NCI-H345 (cell line): ENCODE measurements around the gene OSM.

Experiments used
- DNase-seq: peaks from one replicate; lab custom pipeline; 2025; lab: John Stamatoyannopoulos, UW

OSM gene

DNA sequence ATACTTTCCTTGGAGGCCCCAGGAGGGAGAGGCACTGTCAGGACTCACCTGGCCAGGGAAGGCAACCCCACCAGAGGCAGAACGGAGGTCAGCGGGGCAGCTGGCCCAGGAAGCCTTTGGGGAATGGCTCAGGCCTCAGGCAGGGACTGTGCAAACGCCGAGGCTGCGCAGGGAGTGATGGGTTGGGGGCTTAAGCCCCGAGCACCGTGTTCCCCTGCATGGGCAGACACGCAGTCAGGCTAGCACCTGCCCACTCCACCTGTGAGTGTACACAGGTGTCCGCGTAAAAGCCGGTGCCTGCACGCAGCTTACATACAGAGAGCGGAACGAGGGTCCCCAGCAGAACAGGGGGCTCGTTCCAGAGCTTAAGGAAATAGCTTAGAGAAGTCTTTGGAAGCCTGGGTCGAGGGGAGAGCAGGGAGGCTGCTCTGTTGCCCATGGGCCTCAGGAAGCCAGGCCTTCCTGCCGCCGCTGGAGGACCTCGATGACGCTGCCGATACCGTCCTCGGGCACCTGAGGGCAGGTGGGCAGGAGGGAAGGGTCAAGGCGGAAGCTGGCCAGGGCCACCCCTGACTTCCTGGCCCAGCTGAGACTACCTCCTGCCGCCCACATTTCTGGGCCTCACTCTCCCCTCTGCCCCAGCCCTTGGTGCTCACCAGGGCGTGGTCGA lies 18.7 kb upstream of the OSM start:
- no peak for DNase-seq

DNA sequence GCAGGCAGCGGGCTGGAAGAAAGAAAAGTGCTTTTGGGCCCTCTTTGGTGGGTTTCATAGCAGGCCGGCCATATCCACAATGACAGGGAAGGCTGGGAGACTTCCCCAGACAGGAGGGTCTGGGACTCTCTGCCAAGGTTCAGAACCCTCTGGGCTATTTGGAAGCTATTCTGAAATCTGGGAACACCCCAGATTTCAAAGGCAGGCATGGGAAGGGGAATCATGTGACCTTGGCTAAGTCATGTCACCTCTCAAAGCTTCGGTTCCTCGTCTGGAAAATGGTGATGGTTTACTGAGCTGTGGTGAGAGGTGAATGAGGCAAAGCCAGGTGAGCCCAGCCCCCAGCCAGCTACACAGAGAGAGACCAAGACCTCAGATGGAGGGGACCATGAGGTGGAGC lies 18.0 kb upstream of the OSM start:
- DNase-seq = no peak

DNA sequence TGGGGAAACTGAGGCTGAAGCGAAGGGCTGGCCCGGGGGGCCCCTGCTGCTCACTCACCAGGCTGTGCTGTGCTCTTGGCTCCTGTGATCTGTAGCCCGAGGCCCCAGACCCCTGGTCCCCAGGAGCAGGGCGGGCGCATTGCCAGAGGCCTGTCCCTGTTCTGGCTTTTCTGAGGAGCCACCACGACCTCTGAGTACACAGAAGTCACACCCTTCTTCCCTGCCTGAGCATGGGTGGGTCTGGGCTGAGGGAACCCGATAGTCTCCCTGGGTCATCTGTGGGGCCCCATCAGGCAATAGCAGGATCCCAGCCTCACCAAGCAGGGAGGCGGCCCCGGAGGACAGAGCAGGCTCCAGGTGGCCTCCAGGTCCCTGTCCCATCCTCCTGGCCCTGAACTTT lies 17.5 kb upstream of the OSM start:
- no peak for DNase-seq

- no peak for DNase-seq
These were observed 16.7 kb upstream of the OSM start for GRCh38 chr22:30283342-30283741.

DNA sequence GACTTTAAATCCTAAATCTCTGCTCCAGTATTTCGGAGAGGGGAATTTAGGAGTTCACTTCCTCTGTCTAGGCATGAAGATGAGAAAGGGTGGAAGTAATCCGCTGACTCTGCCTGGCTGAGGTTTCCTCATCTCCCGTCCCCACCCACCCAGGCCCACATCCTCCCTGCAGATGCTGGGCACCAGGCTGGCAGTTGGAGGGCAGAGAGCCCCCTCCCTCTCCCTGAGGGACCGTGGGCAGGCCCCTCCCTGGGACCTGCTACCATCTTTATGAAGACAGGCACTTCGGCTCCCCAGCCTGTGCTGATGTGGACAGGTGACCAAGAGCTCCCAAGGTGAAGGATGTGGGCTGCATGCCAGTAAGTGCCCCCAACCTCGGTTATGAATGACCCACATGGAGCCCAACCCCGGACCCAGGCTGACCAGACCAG lies 16.0 kb upstream of the OSM start:
- DNase-seq = no peak

GRCh38 chr22:30280505-30280904 lies 13.9 kb upstream of the OSM start:
- DNase-seq = no peak

DNA sequence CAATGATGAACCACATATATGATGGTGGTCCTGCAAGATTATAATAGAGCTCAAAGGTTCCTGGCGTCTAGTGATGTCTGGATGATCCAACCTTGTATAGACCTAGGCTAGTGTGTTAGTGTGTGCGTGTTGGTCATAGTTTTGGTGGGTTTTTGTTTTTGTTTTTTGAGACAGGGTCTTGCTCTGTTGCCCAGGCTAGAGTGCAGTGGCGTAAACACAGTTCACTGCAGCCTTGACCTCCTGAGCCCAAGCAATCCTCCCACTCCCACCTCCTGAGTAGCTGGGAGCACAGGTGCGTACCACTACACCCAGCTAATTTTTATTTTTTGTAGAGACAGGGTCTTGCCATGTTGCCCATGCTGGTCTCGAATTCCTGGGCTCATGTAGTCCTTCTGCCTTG lies 13.3 kb upstream of the OSM start:
- no peak for DNase-seq

- no peak for DNase-seq
These were observed 12.6 kb upstream of the OSM start for GRCh38 chr22:30279046-30279788.

DNA sequence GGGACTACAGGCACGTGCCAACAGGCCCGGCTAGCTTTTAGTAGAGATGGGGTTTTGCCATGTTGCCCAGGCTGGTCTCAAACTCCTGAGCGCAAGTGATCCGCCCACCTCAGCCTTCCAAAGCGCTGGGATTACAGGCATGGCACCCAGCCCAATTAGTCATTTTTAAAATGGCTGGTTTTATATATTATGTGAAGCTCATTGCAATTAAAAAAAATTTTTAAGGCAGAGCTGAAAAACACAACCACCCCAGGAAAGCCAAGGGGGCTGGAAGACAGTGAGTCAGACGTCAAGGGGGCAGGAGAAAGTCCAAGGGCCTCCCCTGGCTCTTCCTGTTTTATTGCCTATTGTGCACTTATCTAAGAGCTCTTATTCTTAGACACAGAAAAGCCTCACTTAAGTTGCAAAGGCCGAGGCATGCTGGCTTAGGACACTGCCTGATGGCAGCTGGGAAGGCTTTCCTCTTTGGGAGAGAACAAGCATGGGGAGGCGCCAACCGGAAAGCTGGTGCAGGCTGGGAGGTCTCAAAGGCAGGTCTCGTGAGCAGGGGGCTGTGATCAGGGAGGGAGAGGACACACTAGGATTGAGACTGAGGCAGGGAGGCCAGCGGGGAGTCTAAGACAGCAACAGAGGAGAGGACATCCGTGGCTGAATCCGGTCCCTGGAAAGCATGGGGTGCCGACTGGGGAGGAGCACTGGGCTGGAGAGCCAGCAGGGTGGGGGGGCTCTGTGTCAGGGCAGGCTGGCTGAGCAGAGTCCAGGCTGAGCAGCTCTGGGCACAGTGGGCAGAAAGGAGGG lies 11.1 kb upstream of the OSM start:
- no peak for DNase-seq

GRCh38 chr22:30276039-30276438 lies 9.4 kb upstream of the OSM start:
- no peak for DNase-seq

DNA sequence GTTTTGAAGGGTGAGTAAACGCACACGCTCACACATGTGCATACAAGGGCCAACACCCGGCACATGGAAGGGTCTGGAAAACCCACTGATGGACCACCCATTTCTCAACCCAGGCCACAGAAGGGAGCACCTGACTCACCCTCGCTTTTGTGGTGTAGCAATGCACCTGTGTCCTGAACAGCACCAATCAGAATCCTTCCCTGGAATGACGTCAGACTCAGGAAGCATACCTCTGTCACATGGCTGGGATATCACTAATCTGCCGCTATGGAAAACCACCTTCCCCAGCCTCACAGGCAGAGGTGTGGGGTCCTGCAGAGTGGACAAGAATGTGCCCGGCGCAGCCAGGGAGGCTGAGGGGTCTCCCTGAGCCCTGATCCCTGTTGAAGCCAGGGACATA lies 9.0 kb upstream of the OSM start:
- no peak for DNase-seq

DNA sequence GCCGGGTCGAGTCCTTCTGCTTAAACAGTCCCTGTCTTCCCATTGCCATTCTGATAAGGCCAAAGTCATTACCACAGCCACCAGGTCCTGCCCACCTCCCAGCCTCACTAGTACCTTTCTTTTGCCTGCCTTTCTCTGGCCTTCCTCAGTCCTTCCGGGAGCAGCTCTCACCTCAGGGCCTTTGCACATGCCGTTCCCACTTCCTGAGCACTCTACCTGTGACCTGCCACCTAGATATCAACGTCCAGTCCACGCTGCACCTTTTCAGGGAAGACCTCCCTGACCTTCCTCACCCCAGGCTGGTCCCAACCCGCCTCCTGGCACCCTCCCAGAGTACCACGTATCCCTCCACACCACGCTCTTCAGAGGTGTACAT lies 7.8 kb upstream of the OSM start:
- no peak for DNase-seq

DNA sequence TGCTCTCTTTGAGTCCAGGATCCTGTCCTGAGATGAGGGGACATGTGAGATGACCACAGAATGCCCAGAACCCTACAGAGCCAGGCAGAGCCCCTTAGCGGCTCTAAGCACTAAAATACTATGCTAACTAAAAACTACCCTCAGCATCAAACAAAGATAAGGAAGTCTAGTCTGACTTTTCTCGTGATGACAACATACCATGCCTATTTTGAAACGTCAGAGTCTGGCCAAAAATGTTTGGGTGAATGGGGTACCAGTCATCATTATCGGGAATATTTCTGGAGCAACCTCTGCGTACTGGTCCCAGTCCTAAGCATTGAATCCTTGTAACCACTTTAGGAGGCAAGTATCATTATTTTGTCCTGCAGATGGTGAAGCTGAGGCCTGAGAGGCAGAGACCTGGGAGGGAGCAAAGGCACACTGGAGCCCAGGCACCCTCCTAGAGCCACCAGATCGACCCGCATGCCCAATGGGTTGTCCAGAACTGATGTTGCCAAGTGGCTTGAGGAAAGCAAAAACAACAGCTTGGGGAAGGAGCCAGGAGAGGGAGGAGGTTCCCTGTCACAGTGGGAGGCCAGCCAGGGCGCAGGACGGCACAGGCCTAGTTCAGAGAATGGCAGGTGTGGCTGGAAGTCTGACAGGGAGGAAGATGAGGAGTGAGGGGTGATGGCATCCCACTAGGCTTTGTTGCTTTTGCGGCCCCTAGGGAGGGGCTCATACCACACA lies 7.2 kb upstream of the OSM start:
- no peak for DNase-seq

GRCh38 chr22:30272781-30273601 lies 6.3 kb upstream of the OSM start:
- no peak for DNase-seq

DNA sequence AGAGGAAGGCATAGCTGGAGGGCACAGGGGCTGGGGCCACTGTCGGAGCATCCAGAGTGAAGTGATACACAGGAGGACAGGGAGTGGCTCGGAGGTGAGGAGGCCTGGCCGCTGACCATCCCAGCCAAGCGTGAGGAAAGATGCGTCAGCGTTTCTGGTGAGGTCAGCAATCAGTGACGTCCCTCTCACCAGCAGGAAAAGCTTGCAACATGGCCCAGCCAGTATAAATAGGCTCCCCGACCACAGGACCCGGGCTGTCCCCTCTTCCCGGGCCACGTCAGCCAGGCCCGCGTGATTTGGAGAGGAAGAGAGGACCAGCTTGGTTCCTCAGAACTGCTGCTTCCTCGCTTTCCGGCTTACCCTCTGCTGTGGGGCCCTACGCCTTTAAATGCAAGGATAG lies 4.2 kb upstream of the OSM start:
- no peak for DNase-seq

DNA sequence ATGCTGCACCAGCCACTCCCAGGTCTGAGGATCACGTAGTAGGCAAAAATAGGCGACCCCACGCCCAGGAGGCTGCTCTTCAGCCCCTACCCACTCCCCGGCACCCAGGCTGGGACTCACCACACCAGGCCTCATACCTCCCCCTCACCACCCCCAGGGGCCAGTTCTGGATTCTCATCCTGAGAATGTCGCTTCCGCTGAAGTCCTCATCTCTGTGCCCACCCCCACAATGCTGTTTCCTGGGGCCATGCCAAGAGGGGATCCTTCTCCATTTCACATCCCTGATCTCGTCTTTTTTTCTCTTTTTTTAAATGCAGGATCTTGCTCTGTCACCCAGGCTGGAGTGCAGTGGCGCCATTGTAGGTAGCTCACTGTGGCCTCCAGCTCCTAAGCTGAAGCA lies 1.7 kb upstream of the OSM start:
- no peak for DNase-seq

DNA sequence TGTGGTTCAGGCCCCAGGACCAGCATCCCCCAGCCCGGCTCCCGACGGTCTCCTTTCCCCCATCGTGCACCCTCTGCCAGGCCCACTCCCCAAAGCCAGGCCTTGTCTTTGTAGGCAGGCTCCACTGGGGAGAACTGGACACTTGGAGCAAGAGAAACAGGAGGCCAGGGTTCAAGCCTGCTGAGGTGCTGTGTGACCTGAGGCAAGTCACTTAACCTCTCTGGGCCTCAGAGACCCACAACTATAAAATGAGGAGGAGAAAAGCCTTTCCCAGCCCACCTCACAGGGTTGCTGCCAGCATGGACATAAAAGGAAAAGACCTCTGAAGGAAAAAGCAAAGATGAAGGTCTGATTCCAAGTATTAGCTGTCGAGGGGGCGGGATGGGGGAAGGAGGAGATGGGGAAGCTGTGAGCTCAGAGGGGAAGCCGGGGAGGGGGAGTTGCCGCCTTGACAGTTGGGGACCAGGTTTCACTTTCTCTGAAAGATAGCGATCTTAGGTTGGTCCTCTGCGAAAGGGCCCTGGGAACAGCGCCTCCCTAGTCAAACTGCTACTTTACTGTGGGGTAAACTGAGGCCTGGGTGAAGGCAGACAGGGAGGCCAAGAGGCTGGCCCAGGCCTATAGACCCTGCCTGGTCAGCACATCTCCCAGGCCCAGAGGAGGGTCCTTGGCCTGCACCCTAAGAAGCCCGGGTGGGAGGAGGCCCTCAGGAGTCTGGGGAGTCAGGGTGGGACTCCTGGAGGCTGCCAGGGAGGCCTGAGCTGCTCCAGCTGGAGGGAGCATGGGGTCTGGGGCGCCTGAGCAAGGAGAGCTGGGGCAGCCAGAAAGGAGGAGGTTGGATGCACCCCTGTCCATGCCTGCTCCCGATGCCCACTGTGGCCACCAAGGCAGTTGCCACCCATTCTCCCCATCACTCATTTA lies 991 bp upstream of the OSM start:
- DNase-seq = no peak

DNA sequence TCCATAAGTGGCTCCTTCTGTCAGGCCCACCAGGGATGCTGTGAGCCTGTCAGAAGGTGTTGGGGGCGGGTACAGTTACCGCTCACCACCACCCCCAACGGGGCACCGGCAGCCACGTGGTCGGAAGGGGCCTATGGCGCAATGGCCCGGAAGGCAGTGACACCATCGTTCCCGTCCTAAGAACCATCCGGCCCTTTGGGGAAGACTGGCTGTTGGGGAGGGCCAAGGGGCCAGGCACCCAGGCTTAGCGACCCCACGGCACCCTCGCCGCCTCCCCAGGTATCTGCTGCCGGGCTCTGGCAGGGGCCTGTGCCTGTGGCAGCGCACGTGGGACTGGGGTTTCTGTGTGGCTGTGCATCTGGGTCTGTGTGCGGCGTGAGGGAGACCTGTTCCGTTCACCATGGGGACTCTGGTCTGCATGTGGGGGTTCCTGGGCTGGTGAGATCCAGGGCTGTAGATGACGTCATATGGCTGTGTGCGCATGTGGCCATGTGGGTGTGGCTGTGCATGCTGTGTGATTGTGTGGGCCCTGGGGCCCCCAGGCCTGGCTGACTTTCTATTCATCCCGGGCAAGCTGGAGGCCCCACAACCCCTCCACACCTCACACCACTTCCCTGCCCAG lies 717 bp downstream of the OSM start:
- no peak for DNase-seq

DNA sequence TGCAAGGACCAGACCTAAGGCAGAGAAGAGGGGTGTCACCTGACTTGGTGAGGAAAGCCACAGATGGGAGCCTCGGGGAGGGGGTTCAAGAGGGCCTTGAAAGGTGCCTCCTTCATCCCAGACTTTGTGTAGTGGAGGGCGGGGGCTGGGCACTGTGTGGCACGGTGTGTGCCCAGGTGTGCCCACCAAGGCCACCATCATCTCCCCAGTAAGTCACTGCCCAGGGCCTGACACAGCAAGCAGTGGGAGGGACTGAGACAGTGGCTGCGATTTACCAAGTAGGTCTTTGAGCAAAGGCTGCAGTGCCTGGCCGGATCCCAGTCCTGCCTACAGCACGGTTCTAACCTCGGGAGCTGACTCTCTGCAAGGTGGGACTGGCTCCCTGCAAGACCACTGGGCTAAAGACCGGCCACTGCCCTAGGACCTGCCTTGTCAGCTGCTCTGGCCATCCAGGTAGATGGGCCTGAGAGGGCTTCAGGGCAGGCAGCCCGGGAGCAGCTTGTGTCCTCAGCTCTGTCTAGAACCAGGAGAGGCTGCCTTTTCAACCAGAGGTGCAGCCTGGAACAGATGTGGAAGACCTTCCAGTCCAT lies 1.4 kb downstream of the OSM start:
- no peak for DNase-seq

- DNase-seq = no peak
These were observed 2.8 kb downstream of the OSM start for GRCh38 chr22:30263883-30264282.
